ENCODE measurements around the gene PLEKHM2. TPM values are rescaled to one million over a fixed set of nuclear protein-coding genes. Genes with fewer than 3 reads are reported as not detected.

Gene PLEKHM2
- total RNA-seq, 2 donors from 2014 or later = 32.7 to 37.2 TPM

DNA sequence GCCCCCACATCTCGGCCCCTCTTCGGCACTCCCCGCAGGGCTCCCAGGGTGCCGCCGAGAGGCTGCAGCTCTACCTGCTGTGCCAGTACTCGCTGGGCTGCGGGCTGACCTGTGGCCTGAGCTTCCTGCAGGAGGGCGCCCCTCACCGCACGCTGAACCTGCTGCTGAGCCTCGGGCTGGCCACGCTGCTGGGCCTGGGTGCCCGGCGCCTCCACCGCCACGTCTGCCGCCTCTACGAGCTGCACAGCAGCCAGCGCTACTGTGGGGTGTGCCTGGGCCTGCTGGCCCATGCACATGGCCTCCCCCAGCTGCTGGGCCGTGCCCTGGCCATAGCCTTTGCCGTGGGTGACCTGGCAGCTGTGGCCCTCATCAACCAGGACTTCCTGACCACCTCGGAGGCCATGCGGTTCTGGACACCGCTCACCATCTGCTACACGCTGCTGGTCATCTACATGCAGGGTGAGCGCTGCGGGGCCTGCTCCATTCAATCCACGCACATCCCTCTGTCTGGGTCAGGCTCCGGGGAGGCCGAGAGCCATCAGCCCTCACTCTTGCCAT, 60.1 kb downstream of the PLEKHM2 start:
- Histone ChIP-seq H3K9ac (ENCODE audit: low read depth in 2 of 2, low read length in 2 of 2) (no peak overlapping the region), H3K36me3 (no peaks in the 10 kb centered on the region), H3K4me3 (no peak overlapping the region), H3K9me3 (no peaks in the 10 kb centered on the region), H3K4me1 (no peaks in the 10 kb centered on the region), H3K27ac (no peak overlapping the region), H3K27me3 (no peaks in the 10 kb centered on the region)
- intact Hi-C loops (cut with DNase I) = no loop called here
- no peak for DNase-seq
- TF ChIP-seq, protein P1, sequence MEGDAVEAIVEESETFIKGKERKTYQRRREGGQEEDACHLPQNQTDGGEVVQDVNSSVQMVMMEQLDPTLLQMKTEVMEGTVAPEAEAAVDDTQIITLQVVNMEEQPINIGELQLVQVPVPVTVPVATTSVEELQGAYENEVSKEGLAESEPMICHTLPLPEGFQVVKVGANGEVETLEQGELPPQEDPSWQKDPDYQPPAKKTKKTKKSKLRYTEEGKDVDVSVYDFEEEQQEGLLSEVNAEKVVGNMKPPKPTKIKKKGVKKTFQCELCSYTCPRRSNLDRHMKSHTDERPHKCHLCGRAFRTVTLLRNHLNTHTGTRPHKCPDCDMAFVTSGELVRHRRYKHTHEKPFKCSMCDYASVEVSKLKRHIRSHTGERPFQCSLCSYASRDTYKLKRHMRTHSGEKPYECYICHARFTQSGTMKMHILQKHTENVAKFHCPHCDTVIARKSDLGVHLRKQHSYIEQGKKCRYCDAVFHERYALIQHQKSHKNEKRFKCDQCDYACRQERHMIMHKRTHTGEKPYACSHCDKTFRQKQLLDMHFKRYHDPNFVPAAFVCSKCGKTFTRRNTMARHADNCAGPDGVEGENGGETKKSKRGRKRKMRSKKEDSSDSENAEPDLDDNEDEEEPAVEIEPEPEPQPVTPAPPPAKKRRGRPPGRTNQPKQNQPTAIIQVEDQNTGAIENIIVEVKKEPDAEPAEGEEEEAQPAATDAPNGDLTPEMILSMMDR (IDR thresholded peaks at IDR 0.05) = no peak

DNA sequence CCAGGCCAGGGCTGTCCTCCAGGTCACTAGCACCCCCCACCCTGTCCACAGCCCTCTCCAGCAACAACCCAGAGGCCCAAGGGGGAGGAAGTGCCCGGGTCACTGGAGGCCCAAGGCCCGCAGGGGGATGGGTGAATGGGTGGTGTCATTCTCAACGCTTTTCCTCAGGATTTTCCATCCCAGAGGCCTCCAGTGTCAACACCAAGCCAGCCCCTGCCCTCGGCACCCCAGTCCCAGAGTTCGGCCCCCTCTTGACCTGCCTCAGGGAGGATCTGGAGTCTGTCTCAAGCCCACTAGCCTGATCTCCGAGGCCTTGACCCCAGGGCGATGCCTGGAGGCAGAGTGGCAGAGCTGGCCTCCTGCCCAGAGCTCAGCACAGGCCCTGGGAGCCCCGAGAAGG, 63.3 kb downstream of the PLEKHM2 start:
- intact Hi-C loops (cut with DNase I) = no loop called here
- TF ChIP-seq, protein P1 (IDR thresholded peaks at IDR 0.05) = no peak
- Histone ChIP-seq H3K9me3 (no peaks in the 10 kb centered on the region), H3K27me3 (no peaks in the 10 kb centered on the region), H3K4me3 (no peak overlapping the region), H3K9ac (ENCODE audit: low read depth in 2 of 2, low read length in 2 of 2) (no peak overlapping the region), H3K36me3 (no peaks in the 10 kb centered on the region), H3K27ac (no peak overlapping the region), H3K4me1 (no peaks in the 10 kb centered on the region)
- DNase-seq = no peak

DNA sequence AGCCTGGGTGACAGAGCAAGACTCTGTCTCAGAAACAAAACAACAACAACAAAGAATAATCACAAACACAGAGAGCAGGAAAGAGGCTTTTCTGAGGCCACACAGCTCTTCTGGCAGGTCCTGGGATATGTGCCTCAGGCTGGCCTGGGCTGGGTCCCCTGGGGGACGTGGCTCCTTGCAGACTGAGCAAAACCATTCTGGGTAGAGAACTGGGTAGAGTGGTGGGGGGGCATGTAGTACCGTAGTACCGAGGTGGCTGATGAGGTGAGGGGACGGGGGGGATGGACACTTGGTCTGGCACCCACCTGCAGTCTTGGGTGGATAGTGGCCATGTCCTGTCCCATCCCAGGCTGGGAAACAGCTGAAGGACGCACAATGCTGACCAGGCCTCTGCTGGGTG, 64.1 kb downstream of the PLEKHM2 start:
- no peak overlapping the region for H3K9ac ChIP-seq (ENCODE audit: low read depth in 2 of 2, low read length in 2 of 2)
- intact Hi-C loops (cut with DNase I) = no loop called here

DNA sequence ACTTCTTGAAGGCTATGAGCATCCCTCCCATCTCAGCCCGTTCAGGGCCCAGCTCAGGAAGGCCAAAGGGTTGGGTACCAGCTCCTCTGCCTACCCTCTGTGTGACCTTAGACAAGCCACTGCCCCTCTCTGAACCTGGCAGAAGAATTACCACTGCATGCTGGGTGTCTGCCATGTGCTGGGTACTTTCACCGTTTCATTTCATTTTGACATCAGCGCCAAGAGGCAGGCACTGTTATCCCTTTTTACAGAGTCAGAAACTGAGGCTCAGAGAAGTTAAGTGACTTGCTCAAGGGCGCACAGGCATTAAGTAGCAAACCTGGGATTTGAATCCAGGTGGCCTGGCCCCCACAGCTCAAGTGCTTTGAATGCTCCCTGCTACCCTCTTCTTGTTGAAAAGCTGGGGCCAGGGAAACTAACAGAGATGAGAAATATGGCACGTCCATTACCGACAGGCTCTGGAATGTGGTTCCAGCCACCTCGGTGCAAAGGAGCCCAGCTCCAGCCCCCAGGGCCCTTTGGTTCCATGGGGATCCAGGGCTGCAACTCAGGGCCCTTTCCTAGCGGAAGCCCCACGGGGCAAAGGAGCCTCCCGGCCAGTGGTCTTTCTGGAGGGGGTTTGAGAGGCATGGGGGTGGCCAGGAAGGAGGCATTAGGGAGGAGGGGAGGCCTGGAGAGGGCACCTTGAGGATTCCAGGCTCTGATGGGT, 64.7 kb downstream of the PLEKHM2 start:
- no peak overlapping the region for H3K4me3 ChIP-seq
- no peak overlapping the region for H3K9ac ChIP-seq (ENCODE audit: low read depth in 2 of 2, low read length in 2 of 2)
- H3K27me3 ChIP-seq = no peaks in the 10 kb centered on the region
- no peaks in the 10 kb centered on the region for H3K9me3 ChIP-seq
- H3K27ac ChIP-seq = no peak overlapping the region
- no peaks in the 10 kb centered on the region for H3K4me1 ChIP-seq
- no peak for DNase-seq
- intact Hi-C loops (cut with DNase I) = no loop called here
- TF ChIP-seq, protein P1 (IDR thresholded peaks at IDR 0.05) = no peak
- no peaks in the 10 kb centered on the region for H3K36me3 ChIP-seq

More for the DNA sequence above, 64.1 kb downstream of the PLEKHM2 start:
- Histone ChIP-seq H3K27me3 (no peaks in the 10 kb centered on the region), H3K4me3 (no peak overlapping the region), H3K4me1 (no peaks in the 10 kb centered on the region), H3K27ac (no peak overlapping the region), H3K36me3 (no peaks in the 10 kb centered on the region), H3K9me3 (no peaks in the 10 kb centered on the region)
- TF ChIP-seq, protein P1 (IDR thresholded peaks at IDR 0.05) = no peak
- no peak for DNase-seq

DNA sequence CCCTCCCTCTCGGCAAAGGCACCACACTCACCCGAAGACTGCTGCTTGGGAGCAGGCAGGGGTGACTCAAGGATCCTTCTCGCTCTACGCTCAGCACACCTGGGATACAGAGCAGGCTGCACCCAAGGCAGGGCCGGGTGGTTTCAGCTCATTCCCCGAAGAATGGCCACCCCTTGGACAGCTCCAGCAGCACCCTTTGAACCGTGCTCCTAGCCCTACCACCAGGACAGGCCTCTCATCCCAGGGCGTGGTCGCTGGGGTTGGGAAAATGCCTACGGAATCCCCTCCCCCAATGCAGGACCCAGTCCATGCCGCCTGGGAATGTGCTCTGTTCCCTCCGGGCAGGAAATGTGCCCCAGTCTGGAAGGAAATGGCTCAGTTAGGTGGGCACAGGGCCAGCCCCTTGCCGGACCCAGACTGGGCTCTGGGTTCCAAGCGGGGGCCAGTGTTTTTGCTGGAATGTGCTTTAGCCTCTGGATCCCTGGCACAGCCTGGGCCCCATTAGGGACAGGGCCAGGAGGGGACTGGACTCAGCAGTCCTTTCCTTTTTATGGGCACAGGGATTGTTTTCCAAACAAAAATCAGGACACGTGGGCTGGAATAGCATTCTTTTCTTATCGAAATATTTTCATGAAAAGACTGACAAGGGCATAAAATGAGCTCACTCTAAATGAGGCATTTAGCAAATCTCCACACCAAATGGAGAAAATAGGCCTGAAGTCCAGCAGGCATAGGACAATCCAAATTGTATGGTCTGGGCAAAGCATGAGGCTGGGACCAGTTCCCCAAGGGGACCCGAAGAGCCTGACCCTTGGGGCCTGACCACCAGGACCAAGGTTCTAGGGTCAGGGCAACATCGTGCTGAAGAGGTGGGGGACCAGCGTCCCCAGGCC, 65.5 kb downstream of the PLEKHM2 start:
- intact Hi-C loops (cut with DNase I) = no loop called here
- Histone ChIP-seq H3K4me1 (no peaks in the 10 kb centered on the region), H3K4me3 (no peak overlapping the region), H3K27ac (no peak overlapping the region), H3K36me3 (no peaks in the 10 kb centered on the region), H3K9me3 (no peaks in the 10 kb centered on the region), H3K9ac (ENCODE audit: low read depth in 2 of 2, low read length in 2 of 2) (peak overlapping the region in 1 of 2 donors; percentile 40), H3K27me3 (no peaks in the 10 kb centered on the region)
- TF ChIP-seq, protein P1 (IDR thresholded peaks at IDR 0.05) = no peak
- no peak for DNase-seq

All from colonic mucosa (tissue), 4 donors.